Stimulated activated CD4-positive, alpha-beta T cell treated with anti-CD3 and anti-CD28 coated beads, Interleukin-12 subunit alpha, Interleukin-12 subunit beta, amount 100 ng/mL, for 4 hours (primary cell): ENCODE results near the gene CDH8.

ENCODE experiments used
- DNase-seq: peaks from one replicate; pipeline ENCODE4 v3.0.0-alpha.2; 2020

Gene CDH8, protein sequence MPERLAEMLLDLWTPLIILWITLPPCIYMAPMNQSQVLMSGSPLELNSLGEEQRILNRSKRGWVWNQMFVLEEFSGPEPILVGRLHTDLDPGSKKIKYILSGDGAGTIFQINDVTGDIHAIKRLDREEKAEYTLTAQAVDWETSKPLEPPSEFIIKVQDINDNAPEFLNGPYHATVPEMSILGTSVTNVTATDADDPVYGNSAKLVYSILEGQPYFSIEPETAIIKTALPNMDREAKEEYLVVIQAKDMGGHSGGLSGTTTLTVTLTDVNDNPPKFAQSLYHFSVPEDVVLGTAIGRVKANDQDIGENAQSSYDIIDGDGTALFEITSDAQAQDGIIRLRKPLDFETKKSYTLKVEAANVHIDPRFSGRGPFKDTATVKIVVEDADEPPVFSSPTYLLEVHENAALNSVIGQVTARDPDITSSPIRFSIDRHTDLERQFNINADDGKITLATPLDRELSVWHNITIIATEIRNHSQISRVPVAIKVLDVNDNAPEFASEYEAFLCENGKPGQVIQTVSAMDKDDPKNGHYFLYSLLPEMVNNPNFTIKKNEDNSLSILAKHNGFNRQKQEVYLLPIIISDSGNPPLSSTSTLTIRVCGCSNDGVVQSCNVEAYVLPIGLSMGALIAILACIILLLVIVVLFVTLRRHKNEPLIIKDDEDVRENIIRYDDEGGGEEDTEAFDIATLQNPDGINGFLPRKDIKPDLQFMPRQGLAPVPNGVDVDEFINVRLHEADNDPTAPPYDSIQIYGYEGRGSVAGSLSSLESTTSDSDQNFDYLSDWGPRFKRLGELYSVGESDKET

DNA sequence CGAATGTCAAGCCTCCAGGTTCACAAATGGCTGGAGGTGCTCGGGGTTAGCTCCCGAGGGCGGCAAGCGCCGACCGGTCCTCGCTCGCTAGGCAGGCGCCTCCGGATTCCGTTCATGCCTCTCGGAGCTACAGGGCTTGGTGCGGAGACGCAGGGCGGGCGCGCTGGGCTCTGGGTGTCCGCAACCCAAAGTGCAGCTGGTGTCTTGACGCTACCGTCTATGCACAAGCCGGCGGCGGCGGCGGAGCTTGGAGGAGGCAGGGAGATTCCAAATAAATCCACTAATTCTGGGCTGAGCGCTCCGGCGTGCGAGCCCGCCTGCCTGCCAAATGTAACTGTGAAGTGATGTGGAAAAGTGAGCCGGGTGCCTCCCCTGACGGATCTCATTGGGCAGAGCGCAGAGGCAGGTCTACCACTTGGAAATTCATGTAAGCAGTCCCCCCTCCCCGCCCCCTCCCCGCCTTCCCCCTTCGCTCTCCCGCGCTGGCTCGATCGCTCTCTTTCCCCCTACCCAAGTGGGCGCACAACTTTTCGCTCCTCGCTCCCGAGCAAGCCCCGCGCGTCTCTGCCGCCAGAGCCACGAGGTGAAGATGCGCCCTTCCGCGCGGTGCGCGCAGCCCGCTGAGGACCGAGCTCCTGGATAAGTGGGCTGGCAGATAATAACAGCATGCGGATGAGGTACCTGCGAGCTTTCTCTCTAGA is at the start of gene CDH8:
TSS of gene CDH8 (minus strand) at position 338 of the 701 bp plus-strand sequence. CDS start 15,035 bp downstream, outside the sequence.
- no peak for DNase-seq

DNA sequence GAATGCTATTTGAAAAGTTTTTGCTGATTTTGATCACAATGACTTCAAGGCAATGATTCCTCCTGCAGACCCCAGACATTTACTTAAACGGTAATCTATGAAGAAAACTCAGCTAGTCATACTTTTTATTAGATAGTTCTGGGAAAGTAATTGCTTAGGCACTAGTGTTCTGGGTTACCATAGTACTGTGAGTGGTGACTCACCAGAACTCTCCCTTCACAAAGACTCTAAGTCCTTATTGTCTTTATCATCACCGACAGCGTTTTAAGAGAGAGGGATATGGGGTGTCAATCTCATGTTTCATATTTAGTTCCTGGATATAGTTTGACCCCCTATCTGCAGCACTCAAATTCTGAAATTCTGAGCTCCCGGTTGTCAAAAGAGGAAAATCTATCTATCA is 43.0 kb upstream of the CDH8 start:
- DNase-seq = no peak

DNA sequence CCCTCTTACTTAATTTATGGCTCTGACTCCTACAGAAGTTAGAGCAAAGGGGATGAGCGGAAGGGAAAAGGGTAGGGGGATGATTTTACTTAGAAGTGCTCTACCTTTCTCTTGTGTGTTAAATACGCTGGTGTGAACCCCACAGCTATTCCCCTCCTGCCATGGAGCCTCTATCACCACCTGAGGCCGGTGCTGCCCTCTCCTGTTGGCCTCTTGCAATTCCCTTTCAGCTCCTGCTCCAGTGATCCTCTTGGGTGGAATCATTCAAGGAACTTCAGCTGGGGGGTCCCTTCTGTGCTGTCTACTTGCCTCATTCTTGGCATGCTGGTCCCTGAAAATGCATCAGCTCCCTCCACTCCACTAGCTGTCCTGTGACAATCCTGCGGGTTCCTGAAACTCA is 41.8 kb upstream of the CDH8 start:
- DNase-seq = no peak

DNA sequence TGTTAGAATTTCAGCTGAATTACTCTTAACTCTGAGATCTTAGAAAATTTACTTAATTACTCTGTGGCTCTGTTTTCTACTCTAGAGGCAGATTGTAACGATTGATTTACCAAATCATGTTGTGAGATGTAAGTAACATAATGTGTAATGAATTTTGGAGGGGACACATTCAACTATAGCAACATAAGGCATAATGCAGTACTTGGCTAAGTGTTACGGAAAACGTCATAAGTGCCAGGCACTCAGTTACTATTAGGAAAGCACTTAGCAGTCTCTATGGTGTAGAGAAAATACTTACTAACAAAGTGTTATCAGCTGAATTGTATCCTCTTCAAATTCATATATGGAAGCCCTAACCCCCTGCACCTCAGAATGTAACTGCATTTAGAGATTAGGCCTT is 40.6 kb upstream of the CDH8 start:
- no peak for DNase-seq

DNA sequence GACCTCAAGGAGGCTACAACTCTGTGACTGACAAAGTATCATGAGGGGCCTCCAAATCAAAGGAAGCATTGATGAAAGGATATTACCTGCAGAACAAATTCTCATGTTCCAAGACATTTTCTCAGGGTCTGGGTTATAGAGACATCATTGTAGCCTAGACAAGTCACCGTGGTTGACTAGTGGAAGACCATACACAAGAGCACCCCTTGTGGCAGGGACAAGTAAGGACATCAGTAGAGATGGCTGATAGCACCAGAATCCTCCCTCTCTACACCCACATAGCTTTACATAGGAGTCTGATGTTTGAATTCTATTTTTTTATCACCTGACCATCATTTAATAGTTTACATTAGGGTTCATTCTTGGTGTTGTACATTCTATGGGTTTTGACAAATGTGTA is 32.5 kb upstream of the CDH8 start:
- no peak for DNase-seq

DNA sequence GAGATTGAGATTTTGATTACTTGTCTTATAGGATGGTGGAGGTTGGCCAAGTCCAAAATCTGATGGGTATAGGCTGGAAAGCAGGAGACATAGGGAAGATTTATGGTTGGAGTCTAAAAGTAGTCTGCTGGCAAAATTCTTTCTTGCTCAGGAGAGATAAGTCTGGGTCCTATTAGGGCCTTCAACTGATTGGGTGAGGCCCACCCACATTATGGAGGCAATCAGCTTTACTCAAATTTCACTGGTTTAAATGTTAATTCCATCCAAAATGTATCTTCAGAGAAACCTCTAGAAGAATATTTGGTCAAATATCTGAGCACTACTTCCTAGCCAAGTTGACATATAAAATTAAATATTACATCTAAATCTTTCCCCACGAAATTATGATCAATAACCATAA is 31.7 kb upstream of the CDH8 start:
- DNase-seq = no peak

DNA sequence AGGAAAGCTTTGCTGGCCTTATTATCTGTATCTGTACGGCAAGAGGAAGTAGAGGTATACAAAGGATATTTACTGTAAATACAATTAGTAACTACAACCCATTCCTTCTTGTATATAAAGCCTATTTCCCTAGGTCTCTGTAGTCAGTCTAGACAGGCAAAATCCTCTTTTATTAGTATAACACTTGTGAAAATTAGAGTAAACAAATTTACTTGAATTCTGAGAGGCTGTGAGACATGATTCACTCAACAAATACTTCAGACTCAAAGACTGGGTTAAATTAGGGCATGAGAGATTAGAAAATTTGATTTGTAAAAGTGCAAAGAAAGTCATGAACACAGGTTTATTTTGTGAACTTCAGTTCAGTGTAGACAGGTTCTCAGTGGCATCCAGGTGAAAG is 30.9 kb upstream of the CDH8 start:
- DNase-seq = no peak

DNA sequence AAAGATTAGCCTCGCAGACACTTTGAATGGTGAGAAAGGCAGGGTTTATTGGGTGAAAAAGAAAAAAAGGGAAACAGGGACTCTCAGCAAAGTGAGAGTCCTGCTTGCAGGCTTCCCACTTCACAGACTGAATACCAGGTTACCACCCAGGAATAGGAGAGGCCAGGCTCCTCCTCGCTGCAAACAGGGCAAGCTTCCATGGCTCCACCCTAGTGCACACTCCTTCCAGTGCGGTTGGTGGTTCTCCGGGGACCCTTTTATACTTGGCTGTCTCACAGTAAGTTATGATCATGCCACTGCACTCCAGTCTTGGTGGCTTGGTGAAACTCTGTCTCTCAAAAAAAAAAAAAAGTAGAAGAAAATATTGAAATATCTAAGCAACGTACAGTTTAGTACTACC is 30.5 kb upstream of the CDH8 start:
- no peak for DNase-seq

DNA sequence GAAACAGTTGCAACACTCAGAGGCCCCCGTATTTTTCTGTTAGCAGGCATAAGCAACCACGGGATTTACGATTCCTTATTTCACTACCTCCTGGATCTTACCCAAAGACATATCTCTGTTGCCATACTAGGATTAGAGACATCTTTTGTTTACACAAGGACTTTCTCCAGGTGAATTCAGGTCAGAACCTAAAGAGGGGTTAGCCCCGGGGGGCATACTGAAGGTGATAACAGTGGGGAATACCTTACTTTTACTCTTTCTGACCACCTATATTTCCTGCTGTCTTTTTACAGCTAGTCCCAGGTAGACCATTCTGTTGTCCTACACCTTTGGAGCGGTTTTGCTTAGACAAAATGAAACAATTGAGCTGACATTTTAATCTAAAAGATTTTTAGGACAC is 27.9 kb upstream of the CDH8 start:
- DNase-seq = no peak

DNA sequence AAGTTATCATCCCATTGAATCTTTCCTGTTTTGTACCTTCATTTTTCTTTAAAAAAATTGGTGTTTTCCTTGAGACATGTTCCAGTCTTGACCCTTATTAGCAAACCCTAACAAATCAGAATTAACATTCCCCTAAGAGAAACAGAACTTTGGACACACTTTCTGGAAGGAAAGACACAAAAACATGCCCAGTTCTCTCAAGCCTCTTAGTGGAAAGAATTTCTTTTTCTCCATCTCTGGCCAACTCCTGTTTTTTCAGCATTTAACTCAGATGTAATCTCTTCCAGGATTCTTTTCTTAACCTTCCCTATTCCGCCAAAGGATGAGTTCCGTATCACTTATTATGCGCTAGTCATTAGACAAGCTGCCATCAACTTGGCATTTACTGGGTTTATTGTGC is 23.9 kb upstream of the CDH8 start:
- no peak for DNase-seq

DNA sequence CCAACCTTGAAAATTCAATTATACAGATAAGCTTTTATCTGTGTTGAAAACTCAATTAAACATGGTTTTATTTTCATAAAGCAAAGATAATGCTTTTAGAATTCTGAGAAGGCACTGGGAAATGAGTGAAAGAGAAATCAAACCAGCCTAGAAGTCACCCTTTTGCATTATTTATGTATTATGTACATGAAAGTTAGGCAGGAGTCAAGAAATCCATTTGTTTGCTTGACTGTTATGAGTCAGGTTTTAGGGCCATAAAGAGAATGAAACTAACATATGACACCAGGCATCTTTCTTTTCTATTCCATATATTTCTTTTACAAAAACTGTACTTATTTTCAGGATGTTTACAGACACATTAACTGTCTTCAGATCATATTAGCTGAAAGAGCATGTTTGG is 23.3 kb upstream of the CDH8 start:
- DNase-seq = no peak

DNA sequence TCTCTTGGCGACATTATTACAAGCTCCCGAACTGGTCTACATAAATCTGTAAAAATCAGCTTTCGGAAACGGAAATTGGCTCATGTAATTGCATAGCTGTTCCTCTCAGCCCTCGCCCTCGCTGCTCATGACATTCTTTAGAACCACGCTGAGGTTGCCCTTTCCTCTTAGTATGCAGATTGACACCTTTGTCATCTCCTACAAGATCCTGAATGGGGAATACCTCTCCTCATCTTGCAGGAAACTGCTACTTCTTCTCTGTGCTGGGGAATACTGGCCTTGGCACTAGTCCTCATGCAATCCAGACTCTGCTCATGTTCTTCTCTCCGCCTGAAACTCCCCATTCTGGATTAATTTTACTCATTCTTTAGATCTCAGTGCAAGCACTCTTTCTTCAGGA is 22.2 kb upstream of the CDH8 start:
- no peak for DNase-seq

DNA sequence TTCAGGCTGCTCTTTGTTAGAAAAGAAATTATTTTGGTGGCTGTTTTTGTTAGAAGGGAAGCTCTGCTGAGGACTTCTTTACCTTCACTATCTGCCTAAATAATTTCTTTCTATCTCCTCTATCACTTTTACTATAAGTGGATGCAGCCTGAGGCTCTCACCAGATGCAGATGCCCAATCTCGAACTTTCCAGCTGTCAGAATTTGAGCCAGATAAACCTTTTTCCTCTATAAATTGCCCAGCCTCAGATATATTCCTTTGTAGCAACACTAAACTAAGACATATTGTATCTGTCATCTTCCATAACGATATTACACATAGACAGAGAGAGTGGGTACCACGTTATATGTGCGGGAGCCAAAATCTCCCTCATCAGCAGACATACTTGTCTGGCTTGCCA is 15.7 kb upstream of the CDH8 start:
- no peak for DNase-seq

DNA sequence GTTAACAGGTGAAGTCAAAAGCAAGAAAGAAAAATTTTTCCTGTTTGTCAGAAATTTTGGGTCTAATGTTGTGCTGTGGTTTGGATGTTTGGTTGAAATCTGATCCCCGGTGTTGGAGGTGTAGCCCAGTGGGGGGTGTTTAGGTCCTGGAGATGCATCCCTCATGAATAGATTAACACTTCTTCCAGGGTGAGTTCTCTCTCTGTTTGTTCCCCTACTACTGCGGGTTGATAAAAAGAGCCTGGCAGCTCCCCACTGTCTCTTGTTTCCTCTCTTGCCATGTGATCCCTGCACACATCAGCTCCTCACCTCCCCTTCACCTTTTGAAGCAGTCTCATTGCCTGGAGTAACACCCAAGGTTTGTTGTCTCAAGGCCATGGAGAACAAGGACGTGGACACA is 14.6 kb upstream of the CDH8 start:
- DNase-seq = no peak

DNA sequence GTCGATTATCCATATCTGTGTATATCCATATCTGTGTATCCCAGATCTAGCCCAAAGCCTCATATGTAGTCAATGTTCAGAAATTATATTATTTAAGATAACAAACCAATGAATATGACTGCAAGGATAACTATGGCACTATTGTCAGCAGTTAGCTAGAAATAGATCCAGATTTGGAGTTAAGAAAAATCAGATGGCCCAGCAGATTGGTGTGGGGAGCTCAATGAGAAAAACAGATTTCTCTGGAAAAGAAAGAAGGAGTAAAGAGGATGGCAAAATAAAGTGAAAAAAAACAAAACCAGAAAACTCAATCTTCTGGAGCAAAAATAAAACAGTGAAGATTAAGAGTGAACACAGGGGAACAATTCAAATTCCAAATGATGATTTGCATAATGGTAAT is 10.6 kb upstream of the CDH8 start:
- DNase-seq = no peak

DNA sequence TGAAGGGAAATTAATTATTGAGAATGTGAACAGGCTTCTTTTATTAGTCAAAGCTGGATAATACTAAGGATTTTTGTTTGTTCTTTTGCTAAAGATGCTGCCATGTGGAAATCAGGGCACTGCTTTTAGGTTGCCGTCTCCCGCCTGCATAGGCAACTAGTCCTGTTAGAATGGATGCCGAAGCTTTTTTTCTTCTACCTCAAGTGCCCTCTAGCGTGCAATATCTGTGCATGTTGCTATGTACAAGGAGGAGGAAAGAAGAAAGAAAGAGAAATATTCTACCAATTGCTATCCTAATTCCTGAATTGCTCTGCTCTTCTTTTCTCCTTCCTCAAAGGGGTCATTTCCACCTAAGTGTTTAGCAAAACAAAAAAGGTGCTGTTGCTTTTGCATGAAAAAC is 5.2 kb upstream of the CDH8 start:
- no peak for DNase-seq

DNA sequence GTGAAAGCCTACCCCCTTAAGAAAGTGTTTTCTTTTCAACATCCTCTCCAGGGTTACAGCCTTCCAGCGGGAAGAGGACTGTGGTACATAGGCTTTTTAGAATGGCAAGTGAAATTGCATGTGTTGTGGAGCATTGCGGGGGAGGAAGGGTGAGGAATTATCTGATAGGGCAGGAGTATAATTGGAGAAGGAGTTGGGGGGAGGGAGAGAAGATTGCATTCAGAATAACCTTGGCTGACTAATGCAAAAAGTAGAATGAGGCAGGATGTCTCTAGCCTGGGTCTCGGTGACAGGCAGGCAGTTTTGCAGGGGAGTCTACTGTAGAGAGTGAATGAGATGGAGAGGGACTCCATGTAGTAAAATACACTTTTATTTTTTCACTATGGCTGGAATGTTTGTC is 2.4 kb upstream of the CDH8 start:
- DNase-seq = no peak

DNA sequence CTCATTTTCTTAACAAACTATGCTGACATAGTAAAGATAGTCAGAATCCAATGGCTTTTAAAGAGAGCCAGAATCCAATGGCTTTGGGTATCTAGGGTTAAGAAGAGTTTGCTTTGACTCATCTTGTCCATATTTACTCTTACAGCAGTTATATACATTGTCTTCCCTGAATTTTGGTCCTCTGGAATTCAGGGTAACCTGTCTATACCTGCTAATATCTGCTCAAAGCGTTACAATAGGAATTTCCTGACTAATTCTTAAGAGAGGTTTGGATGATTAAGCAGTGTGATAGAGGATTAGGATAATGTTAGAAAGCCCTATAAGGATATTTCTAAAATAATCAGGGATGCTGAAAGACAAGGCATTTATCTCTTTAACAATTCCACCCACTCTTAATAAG is 2.0 kb upstream of the CDH8 start:
- DNase-seq = no peak

DNA sequence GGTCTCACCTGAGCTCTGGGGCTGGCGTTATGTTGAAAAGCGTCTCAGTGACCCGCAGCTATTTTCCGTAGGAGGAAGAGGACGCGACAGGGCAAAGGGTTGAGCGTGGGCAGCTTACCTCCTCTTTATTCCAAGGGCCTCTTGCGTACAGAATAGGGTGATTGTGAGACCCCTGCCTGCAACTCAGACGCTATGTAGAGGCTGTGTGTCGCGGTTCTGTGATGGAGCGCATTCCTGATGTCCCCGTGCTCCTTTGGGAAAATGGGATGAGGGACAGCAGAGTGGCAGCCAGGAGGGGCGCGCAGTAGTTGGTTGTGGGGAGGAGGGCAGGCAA is 531 bp upstream of the CDH8 start:
- no peak for DNase-seq

DNA sequence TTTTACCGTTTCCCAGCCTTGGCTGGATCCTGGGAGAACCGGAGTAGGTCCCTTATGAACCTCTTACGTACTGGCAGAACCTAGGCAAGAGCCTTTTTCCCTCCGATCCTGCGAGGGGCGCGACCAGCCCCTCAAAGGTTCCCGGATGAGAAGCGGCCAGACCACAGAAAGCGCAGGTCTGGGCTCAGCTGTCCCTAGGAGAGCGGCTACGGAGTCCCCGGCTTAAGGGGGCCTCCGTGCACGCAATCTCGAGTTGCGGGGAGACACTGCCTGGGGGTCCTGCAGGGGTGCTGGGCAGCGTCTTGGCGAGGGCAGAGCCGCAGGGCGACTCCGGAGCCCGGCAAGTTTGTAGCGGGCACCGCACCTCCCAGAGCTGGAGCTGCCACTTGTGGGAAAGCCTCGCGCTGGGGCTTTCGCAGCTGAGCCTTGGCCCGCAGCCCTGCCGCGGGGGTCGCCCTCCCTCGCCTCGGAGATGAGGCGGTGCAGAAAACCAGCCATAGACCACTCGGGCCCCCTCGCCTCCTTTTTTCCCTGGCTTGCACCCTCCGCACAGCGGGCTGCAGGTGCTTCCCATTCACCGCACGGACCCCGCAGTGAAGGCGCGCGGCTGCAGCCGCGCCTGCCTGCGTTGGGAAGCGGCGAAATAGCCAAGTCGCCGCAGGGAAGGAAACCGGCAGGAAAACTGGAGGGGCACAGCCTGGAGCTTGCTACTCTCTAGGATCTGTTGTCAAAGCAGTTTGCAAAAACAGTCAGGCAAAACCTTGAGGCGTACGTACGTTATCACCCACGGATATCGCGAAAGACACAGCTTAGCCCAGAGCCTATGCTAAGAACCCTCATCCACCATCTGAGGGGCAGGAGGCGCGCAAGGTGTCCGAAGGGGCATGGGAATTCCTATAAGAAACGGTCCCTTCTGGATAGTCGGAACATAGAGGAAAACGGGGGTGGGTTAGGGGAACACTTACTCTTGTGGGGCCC is 834 bp downstream of the CDH8 start:
- DNase-seq = no peak

DNA sequence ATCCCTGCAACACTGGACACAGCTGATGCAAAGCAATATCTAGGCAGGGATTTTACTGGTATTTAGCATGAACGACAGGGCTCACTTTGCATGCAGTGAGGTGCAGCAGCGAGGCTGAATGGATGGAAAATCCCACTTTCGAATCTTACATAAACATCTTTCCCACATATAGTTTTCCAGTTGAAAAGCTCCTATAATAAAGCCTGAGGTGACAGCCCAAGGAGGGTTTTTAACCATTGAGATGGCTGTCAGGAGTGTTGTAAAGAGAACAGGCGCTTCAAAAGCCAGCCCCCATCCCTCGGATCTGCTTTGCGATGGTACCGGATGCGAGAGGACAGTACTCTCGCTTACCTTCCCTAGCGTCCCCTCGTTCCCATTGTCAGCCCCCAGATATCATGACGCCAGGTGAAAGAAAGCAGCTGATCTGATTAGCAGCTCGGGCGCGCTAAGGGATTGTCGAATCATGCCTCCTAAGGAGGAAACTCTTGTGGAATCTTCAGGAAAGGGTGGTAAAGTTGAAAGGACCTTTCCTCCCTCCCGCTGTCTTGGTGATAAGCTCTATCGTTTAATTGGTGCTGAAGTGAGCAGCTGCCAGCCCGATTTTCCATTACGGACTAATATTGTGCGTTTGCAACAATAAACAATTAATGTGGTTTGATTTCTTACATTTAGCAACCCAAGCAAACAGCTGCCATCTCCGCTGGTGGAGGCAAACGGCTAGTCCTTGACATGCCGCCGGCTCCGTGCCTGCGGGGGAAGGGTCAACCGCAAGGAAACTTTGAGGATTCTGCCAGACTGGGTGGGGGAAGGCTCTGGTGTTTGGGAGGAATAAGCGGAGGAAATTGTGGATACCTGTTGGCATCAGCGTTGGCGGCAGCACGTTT is 1.8 kb downstream of the CDH8 start:
- no peak for DNase-seq

DNA sequence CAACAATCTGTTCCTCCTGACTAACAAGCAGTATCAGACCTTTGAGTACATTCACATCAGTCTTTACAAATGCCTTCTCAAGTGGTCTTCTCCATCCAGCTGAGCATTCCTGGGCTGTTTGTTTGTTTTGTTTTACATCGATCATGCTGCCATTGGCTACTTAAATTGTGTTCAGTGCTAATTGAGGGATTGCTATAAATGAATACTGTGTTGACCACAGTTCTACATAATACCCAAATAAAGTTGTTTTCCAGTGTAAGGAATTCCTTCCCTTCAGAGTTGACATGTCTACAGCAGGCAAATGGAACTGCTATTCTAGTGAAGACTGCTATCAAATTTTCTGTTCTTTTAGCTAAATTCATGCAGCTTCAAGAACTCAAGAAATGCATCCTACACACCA is 3.2 kb downstream of the CDH8 start:
- DNase-seq = no peak
